PC-3 (cell line): Measurements from ENCODE around the gene ILF2.

Experiments
- CTCF ChIP-seq: fragments of 300-600 bp; sonication (generic); conservative IDR thresholded peaks from 2 replicates; pipeline ENCODE4 v1.5.1; 2017; ENCODE audit warnings: antibody characterized with exemption, low read depth, mild to moderate bottlenecking, low read length
- EZH2 ChIP-seq: fragments of 300-600 bp; sonication (generic); IDR thresholded peaks from one replicate; pipeline ENCODE4 v1.6.1; 2017; ENCODE audit warnings: antibody characterized with exemption, mild to moderate bottlenecking, low read length; ENCODE audit not compliant: unreplicated experiment

- TF ChIP-seq CTCF: no peak
- no peak for TF ChIP-seq EZH2
These were observed 22.7 kb downstream of the ILF2 start for GRCh38 chr1:153648000-153648643.
